Measurements from ENCODE around the gene GDA. TPM values are rescaled to one million over a fixed set of nuclear protein-coding genes. Genes with fewer than 3 reads are reported as not detected.

GDA gene
- total and polyA plus RNA-seq, 4 donors = 0.04 to 1.5 (median 0.63) TPM

GRCh38 chr9:72199238-72199637 lies 50.0 kb downstream of the GDA start:
- TF ChIP-seq CTCF (IDR thresholded peaks at IDR 0.05; ENCODE audit: control extremely low read depth, extremely low read depth) = no peak
- Histone ChIP-seq H3K27ac (ENCODE audit: low read depth in 1 of 2, low read length in 1 of 2) (no peak overlapping the region), H3K9me3 (ENCODE audit: control insufficient read depth in 4 of 4, insufficient read depth in 3 of 4, low read length in 3 of 4) (peaks cover 0 to 3% (median 0%) of the 10 kb centered on the region in 4 donors), H3K4me3 (no peak overlapping the region), H3K9ac (ENCODE audit: insufficient read depth in 1 of 2, low read length in 2 of 2) (no peak overlapping the region), H3K36me3 (ENCODE audit: control insufficient read depth in 4 of 4, insufficient read depth in 4 of 4, low read length in 4 of 4) (no peaks in the 10 kb centered on the region), H3K27me3 (ENCODE audit: control insufficient read depth in 3 of 3, insufficient read depth in 3 of 3, low read length in 2 of 3) (no peaks in the 10 kb centered on the region), H3K4me1 (ENCODE audit: control insufficient read depth in 5 of 5, insufficient read depth in 5 of 5, low read length in 5 of 5) (peaks cover 0 to 1% (median 0%) of the 10 kb centered on the region in 5 donors)
- no peak for ATAC-seq (ENCODE audit: insufficient read depth, low FRiP score)
- WGBS, 2 donors = 79 to 85% methylated on average over 3 of the region's 3 CpGs
- no peak for DNase-seq

- no peak for DNase-seq
- Histone ChIP-seq H3K27ac (ENCODE audit: low read depth in 1 of 2, low read length in 1 of 2) (no peak overlapping the region), H3K36me3 (ENCODE audit: control insufficient read depth in 4 of 4, insufficient read depth in 4 of 4, low read length in 4 of 4) (no peaks in the 10 kb centered on the region), H3K4me3 (no peak overlapping the region), H3K27me3 (ENCODE audit: control insufficient read depth in 3 of 3, insufficient read depth in 3 of 3, low read length in 2 of 3) (no peaks in the 10 kb centered on the region), H3K9ac (ENCODE audit: insufficient read depth in 1 of 2, low read length in 2 of 2) (no peak overlapping the region), H3K4me1 (ENCODE audit: control insufficient read depth in 5 of 5, insufficient read depth in 5 of 5, low read length in 5 of 5) (peaks cover 0 to 1% (median 0%) of the 10 kb centered on the region in 5 donors), H3K9me3 (ENCODE audit: control insufficient read depth in 4 of 4, insufficient read depth in 3 of 4, low read length in 3 of 4) (no peaks in the 10 kb centered on the region)
- 81 to 86% methylated on average over 6 of the region's 6 CpGs for WGBS, 2 donors
- no peak for TF ChIP-seq CTCF (IDR thresholded peaks at IDR 0.05; ENCODE audit: control extremely low read depth, extremely low read depth)
- no peak for ATAC-seq (ENCODE audit: insufficient read depth, low FRiP score)
These were observed 51.2 kb downstream of the GDA start for GRCh38 chr9:72200452-72200851.

- DNase-seq = no peak
- no peaks in the 10 kb centered on the region for H3K9me3 ChIP-seq (ENCODE audit: control insufficient read depth in 4 of 4, insufficient read depth in 3 of 4, low read length in 3 of 4)
- ATAC-seq (ENCODE audit: insufficient read depth, low FRiP score) = no peak
- H3K27ac ChIP-seq (ENCODE audit: low read depth in 1 of 2, low read length in 1 of 2) = no peak overlapping the region
- WGBS, 2 donors = 72 to 78% methylated on average over 5 of the region's 5 CpGs
- no peak overlapping the region for H3K9ac ChIP-seq (ENCODE audit: insufficient read depth in 1 of 2, low read length in 2 of 2)
- H3K36me3 ChIP-seq (ENCODE audit: control insufficient read depth in 4 of 4, insufficient read depth in 4 of 4, low read length in 4 of 4) = no peaks in the 10 kb centered on the region
- H3K4me3 ChIP-seq = no peak overlapping the region
- H3K27me3 ChIP-seq (ENCODE audit: control insufficient read depth in 3 of 3, insufficient read depth in 3 of 3, low read length in 2 of 3) = no peaks in the 10 kb centered on the region
- no peak for TF ChIP-seq CTCF (IDR thresholded peaks at IDR 0.05; ENCODE audit: control extremely low read depth, extremely low read depth)
- H3K4me1 ChIP-seq (ENCODE audit: control insufficient read depth in 5 of 5, insufficient read depth in 5 of 5, low read length in 5 of 5) = peaks cover 0 to 1% (median 0%) of the 10 kb centered on the region in 5 donors
These were observed 52.8 kb downstream of the GDA start for GRCh38 chr9:72202009-72202408.

- H3K9ac ChIP-seq (ENCODE audit: insufficient read depth in 1 of 2, low read length in 2 of 2) = no peak overlapping the region
- peak in 2 of 3 donors; percentile 12 to 37 for DNase-seq
- H3K4me3 ChIP-seq = no peak overlapping the region
- no peaks in the 10 kb centered on the region for H3K9me3 ChIP-seq (ENCODE audit: control insufficient read depth in 4 of 4, insufficient read depth in 3 of 4, low read length in 3 of 4)
- no peaks in the 10 kb centered on the region for H3K36me3 ChIP-seq (ENCODE audit: control insufficient read depth in 4 of 4, insufficient read depth in 4 of 4, low read length in 4 of 4)
- 72 to 74% methylated on average over 3 of the region's 3 CpGs for WGBS, 2 donors
- H3K27ac ChIP-seq (ENCODE audit: low read depth in 1 of 2, low read length in 1 of 2) = no peak overlapping the region
- H3K27me3 ChIP-seq (ENCODE audit: control insufficient read depth in 3 of 3, insufficient read depth in 3 of 3, low read length in 2 of 3) = no peaks in the 10 kb centered on the region
- TF ChIP-seq CTCF (IDR thresholded peaks at IDR 0.05; ENCODE audit: control extremely low read depth, extremely low read depth) = no peak
- H3K4me1 ChIP-seq (ENCODE audit: control insufficient read depth in 5 of 5, insufficient read depth in 5 of 5, low read length in 5 of 5) = no peaks in the 10 kb centered on the region
- ATAC-seq (ENCODE audit: insufficient read depth, low FRiP score) = no peak
These were observed 54.1 kb downstream of the GDA start for GRCh38 chr9:72203205-72203803.
